NCI-H146 (cell line): ENCODE results near the gene NUP62.
"Not testable (repeated sequence)": the region's sequence is repeated elsewhere in the genome, so short reads cannot be mapped to it uniquely, and the experiment has no call there.

Experiments
- DNase-seq: peaks from one replicate; lab custom pipeline; 2025; lab: John Stamatoyannopoulos, UW

Gene NUP62

DNA sequence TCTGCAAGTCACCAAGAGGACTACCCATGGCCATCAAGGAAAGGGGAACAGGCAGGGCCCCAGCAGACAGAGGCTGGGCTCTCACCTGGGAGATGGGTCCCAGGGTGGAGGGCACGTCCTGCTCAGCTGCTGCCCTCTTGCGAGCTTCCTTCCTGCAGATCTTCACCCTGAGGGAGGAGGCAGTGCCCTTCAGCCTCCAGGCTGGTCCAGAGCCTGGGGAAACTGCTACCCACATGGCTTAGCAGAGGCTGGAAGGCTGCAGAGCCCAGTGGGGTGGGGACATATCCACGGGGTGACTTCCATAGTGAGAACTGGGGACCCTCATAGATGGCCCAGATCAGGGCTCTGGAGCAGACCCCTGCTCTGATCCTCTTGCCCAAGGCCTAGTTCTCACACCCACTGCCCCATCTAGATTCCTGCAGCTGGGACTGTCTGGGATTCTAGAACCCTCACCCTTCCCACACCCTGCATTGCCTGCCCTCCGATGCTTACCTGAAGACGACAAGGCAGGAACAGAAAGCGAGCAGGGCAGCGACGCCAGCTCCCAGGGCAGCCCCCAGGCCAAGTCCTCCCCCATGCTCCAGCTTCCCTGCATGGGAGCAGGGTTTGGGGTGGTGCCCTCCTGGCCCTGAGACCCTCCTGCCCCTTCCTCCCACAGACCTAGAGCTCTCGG, 22.6 kb upstream of the NUP62 start:
- no peak for DNase-seq

DNA sequence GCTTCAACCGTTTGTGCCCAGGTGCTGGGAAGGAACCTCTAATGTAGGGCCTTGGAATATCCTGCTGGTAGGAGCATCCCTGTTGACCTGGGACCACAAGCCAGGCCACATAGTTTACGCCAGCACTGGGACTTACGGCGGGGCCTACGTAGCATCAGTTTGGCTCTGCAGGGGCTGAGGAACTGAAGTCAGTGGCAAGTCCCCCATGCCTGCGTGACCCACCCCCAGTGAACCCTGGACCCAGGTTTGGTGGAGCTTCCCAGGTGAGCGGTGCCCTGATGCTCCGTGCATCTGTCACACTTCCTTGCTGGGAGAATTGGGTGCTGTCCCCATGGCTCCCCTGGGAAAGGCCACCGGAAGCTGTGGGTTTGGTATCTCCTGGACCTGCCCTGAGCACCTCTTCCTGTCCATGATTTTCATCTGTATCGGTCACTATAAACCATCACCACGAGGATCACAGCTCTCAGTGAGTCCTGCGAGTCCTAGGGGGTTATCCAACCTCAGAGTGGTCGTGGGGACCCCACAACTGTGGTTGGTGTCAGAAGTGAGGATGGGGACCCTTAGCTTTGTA, 21.7 kb upstream of the NUP62 start:
- DNase-seq, result no peak

DNA sequence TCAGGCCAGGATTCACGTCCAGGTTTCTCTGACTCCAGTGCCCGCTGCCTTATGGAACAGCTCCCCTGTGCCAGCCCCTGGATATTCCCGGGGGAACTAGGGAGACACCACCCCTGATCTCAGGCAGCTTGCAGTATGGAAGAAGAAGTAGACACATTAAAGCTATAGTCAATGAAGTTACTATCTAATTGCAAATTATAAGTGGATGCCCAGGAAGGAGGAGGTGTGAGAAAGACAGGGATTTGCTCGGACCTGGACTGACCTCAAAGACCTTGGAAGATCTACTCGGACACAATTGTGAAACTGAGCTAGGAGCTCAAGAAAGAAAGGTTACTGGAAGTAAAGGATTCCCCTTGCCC, 21.3 kb upstream of the NUP62 start:
- no peak for DNase-seq

DNA sequence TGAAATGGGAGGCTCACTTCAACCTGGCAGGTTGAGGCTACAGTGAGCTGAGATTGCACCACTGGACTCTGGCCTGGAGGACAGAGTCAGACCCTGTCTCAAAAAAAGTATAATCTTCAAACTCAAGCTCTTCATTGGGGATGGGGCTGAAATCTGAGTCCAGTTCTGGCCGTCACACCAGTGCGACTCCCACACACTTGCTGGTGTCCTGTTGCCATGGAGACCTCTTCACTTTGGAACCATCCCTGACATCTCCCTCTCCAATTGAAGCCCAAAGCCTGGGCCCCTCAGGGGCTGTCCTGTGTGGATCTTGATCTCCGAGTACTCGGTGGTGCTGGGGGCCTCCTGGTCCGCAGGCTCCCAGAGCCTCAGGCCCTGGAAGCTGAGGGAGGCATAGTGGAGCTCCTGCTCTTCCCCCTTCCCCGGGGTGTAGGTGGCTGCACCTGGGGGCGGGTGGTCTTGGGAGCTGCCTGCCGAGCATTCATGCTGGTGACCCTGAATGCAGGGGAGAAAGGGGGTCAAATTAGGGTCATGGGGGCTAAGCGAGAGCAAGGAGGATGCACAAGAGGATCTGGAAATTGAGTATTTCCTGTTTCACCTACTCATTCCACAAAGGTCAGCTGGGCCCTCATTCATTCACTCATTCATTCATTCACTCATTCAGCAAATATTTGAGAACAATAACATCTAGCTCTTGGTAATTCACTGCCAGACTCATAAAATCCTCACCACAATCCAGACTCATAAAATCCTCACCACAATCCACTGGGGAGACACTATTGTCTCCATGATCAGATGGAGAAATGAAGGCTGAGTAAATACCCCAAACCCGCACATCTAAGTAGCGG, 20.7 kb upstream of the NUP62 start:
- DNase-seq, result no peak

DNA sequence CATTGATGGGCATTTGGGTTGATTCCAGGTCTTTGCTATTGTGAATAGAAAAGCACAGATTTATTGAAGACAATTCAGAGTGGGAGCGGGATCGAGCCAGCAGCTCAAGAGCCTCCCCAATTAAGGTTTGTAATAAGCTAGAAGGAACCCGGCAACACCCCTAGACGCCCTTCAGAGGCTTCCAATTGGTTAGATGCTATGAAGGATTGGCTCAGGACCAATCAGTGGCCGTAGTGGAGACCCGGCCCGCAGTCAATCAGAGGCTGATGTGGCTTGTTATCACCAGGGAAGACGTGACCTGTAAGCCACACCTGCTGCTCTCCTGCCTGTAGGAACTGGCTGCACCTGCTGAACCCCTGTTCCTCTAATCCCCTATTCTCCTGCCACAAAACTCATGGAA, 17.1 kb upstream of the NUP62 start:
- DNase-seq, result peak; percentile 39

DNA sequence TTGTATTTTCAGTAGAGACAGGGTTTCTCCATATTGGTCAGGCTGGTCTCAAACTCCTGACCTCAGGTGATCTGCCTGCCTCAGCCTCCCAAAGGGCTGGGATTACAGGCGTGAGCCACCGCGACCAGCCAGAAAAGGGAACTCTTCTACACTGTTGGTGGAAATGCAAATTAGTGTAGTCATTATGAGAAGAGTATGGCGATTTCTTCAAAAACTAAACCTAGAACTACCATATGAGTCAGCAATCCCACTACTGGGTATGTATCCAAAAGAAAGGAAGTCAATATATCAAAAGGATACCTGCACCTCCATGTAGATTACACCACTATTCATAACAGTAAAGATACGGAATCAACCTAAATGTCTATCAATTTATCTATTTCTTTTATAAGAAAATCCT, 15.3 kb upstream of the NUP62 start:
- not testable (repeated sequence) for DNase-seq

DNA sequence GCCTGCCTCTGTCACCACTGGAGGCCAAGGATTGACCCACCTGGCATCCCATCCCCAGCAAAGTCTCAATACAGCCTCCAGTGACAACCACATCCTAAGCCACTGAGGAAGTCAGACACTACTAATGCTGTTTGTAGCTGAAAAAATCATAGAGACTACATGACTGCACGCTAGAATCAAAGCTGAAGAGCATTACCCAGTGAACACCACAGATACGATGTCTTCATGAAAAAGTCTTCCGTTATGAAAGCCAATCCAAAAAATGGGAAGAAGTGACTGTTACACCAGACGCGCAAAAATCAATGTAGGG, 11.1 kb upstream of the NUP62 start:
- DNase-seq, result no peak

DNA sequence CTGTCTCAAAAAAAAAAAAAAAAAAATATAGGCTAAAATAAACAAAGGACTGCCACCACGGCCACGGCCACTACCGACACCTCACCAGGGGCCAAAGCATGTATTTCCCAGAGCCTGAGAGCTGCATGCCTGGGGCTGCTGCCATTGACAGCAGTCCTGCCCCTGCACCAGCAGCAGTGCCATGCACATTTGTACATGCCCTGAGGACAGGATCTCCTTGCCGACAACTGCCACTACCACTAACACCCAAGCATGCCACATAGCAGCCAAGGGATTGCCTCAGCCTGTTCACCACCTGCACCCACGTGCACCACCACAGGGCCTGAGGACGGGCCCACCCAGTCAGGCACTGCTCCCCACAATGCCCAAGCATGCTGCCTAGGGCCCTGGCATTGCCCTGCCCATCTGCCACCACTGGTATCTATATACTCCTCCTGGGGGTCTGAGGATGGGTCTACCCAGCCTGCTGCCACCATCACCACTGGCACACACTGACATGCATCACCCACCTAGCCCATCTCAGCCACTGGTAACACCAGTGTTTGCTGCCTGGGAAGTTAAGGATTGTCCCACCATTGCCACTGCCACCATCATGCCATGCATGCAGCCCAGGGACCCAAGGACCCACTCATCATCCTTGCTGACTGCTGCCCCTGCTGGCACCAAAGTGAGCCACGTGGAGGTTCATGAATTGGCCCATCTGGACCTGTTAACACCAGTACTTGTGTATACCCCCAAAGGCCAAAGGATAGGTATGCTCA, 10.6 kb upstream of the NUP62 start:
- no peak for DNase-seq

DNA sequence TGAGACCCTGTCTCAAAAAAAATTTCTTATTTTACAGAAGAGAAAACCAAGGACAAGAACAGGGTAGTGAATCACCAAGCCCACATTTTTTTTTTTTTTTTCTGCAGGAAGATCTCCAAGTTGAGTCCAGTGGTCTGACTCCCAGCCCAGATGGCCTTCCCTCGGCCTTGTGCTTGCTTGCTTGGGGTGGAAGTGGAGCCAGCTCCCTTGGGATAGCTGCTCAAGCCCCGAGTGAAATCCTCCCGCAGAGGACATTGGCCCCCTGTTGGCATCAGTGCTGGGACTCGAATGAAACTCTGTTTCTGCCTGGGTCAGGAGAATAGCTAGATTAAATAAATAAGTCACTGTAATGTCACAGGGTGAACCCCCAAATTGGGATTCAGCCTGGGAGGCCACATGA, 9.4 kb upstream of the NUP62 start:
- DNase-seq, result no peak

DNA sequence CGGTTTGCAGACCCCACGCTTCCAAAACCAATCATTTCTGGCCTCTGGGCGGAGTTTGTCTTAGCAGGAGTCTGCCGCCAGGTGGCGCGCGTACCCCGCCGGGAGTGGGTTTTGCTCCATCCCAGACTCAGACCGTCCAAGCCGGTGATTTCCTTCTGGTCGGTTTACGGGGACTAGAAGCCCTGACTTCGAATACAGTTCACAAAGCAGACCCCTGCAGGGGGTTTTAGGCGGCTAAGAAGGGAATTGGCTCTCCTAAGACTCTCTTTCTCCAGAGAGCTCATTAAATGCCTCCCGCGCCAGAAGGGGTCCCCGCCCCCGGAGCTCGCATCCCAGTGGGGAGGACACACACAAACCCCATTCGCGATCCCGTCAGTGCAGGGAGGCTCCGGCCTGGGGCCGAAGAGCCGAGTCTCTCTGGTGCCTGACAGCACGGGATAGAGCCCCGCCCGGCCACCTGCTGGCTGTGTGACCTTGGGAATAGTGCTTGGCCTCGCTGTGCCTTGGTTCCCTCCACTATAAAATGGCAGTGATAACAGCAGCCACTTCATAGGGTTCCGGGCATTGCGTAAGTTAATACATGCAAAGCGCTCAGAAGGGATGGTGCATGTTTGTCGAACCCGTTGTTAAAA, 8.6 kb upstream of the NUP62 start:
- peak; percentile 80 for DNase-seq

DNA sequence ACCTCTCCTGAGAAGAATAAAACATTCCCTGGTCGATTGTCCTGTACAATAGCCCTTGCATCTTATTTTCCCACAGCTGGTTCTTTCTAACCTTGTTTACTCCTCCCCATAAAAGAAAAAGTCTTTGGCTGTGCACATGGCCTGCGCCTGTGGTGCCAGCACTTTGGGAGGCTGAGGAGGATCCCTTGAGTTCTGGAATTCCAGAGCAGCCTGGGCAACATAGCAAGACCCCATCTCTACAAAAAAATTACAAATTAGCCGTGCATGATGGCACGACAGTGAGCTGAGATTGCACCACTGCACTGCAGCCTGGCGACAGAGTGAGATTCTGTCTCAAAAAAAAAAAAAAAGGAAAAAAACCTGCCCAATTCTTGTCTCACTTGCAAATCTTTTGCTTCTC, 7.2 kb upstream of the NUP62 start:
- no peak for DNase-seq

DNA sequence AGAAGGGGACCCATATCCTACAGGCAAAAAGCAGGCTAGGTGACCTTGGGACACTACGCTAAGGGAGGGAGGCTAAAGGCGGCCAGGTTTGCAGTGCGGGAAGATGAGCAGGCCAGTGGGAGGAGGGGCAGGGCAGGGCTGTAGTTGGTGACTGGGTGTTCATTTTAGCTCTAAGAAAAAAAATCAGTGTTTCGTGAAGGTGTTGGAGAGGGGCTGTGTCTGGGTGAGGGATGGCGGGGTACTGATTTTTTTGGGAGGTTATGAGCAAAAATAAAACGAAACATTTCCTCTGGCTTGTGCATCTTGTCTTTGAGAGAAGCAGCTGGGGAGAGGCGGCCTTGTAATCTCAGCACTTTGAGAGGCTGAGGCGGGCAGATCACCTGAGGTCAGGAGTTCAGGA, 4.3 kb upstream of the NUP62 start:
- DNase-seq, result no peak

DNA sequence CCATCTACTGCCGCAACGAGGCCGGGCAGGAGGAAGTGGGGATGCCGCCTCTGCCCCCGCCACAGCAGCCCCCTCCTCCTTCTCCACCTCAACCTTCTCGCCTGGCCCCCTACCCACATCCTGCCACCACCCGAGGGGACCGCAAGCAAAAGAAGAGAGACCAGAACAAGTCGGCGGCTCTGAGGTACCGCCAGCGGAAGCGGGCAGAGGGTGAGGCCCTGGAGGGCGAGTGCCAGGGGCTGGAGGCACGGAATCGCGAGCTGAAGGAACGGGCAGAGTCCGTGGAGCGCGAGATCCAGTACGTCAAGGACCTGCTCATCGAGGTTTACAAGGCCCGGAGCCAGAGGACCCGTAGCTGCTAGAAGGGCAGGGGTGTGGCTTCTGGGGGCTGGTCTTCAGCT, 3.4 kb upstream of the NUP62 start:
- DNase-seq, result no peak

DNA sequence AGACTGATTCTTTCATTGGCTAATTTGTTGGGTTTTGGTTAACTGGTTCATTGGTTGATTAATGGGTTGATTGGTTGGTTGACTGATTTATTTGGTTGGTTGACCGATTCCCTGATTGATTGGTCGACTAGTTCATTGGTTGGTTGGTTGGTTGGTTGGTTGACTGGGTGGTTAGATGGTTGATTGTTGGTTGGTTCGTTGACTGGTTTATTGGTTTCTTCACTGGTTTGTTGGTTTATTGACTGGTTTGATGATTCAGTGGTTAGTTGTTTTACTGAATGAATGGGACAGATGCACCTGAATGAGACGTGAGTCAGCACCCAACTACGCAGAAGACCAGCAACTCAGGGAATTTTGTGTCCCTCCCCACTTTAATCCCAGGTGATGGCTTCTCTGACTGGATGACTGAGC, 2.7 kb upstream of the NUP62 start:
- DNase-seq, result no peak

DNA sequence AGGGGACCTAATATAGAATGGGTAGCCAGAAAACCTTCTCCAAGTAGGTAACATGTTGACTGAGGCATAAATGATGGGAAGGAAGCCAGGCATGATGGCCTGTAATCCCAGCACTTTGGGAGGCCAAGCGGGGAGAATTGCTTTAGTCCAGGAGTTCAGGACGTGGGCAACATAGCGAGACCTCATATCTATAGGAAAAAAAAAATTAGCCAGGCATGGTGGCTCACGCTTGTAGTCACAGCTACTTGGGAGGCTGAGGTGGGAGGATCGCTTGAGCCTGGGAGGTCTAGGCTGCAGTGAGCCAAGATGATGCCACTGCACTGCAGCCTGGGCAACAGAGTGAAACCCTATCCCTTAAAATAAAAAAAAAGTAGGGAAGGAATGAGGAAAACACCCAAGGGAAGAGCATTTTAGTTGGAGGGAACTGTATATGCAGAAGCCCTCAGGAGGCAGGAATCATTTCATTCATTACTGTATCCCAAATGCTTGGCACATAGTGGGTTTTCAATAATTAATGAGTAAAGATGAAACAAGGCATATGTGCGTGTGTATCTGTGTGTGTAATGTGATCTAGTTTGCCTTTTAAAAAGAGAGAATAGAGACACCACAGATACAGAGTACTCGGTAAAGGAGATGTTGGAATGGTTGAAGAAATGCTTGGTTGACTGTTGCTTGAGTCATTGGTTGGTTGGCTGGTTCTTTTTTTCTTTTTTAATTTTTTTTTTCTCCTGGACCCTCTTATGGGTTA, 2.2 kb upstream of the NUP62 start:
- no peak for DNase-seq

DNA sequence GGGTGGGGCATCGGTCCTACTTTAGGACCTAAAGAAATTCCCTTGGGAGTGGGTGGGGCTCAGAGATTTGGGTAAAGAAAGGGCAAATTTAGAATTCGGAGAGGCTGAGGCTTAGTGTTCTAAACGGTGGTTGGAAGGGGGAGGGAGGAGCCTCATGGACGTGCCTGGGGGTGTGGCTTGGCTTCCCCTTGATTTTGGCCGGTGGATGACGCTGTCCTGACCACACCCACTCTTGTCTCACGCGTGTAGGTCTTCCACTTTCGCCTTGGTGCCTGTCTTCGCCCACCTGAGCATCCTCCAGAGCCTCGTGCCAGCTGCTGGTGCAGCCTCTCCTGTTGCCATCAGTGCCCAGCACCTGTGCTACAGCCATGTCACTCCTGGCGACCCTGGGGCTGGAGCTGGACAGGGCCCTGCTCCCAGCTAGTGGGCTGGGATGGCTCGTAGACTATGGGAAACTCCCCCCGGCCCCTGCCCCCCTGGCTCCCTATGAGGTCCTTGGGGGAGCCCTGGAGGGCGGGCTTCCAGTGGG, 1.2 kb upstream of the NUP62 start:
- DNase-seq, result no peak

DNA sequence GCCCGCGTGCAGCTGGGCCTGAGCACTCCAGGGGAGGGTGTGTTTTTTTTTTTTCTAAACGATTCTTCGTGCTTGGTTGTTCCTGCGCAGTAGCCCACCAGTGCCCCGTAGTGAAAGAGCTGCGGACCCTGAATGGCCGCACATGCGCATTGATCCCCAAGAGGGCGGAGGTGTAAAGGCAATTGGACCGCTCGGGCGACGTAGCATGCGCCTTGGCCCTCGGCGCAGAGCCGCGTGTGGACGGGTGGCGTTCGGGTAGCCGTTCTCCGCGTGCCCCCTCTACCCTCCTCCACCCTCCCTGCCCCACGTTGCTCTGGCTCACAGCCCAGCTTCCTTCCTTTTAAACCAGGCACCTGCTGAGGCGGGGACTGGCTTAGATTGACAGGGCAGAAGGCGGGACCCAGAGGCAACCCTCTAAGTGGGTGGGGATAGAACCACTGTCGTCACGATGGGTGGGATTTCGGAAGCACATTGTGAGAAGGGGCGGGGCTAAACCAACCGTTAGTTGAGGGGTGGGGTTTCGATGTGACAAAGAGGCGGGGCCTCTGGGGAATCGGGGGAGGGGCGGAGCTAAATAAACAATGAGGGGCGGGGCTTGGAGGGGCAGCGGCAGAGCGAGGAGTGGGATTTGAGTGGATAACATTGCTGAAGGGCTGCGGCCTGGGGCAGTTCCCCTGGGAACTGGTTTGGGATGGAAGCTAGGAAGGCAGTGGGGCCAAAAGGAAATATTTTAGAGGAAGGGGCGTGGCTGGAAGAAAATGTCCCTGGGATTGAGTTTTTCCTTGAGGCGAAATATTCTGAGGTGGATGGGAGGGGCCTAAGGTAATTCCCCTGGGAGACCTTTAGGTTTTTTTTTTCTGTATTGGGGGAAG, 543 bp upstream of the NUP62 start:
- DNase-seq, result peak; percentile 99

DNA sequence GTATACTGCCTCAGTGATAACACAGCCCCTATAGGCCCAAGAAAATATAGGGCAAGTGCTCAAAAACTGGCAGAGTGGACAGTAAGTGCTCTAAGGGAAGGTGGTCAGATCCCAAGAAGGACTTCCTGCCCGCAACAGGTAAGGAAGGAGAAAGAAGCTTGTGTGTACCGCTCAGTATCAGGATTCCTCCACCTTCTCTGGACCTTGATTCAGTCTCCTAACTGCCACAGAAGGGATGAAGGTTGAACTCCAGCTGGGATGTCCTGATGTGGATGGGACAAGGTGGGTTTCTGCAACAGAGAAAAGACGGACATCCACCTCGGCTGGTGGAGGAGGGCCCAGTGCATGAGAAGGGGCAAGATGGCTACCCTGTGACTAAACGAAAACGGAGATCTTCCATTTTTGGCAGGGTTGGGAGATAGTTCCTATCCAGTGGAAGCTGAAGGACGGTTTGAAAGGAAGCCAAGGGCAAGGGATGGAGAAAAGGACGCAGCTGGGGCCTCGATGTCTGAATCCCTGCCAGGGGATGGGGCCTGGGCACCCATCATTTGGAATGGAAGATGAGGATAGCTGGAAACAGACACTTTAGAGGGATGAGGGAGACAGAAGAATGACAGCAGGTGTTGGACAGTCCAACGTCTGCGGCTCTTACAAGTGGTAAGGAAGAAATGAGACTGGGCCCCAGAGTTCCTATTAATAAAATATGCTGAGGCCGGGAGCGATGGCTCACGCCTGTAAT, 1.6 kb downstream of the NUP62 start:
- DNase-seq, result no peak

DNA sequence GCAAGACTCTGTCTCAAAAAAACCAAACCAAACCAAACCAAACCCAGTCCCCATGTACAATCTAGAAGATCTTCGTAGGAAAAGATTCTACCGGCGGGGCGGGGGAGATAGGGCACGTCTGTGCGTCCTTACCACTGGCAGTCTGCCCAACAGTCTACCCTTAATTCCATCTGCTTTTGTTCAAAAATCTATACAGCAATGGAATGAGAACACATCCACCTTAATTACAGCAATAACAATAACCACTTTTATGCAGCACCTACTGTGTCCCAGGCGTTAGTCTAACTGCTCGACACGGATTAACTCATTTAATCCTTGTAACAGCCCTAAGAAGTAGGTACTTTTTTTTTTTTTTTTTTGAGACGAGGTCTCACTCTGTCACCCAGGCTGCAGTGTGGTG, 2.8 kb downstream of the NUP62 start:
- DNase-seq, result no peak

DNA sequence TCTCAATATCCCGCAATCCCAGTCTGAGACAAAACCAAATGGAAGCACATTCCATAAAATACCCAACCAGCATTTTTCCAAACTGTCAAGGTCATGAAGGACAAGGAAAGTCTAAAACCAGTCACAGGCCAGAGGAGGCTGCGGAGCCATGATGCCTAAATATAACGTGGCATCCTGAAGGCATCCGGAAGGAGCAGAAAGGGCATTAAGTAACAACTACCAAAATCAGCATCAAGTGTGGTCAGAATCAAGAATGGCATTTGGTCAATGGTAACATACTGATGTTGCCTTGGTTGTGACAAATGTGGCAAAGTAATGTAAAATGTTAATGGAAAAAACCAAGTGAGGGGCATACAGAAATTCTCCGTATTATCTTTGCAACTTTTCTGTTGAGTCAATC, 3.8 kb downstream of the NUP62 start:
- DNase-seq, result no peak
